Esophagus muscularis mucosa (tissue), 4 donors: Measurements from ENCODE around the gene CPNE5. TPM values are rescaled to one million over a fixed set of nuclear protein-coding genes. Genes with fewer than 3 reads are reported as not detected.

Experiments
- DNase-seq: peaks from one replicate; pipeline ENCODE4 v3.0.0-alpha.2; 2017; ENCODE audit errors: extremely low spot score
- H3K27ac ChIP-seq, 4 donors: fragments of 200-600 bp; sonication (generic); replicated peaks in 1 of 4; 1 replicate in 3 of 4; 2 replicates in 1 of 4; pipeline ENCODE4 v1.5.1; 2016 to 2019; ENCODE audit warnings: mild to moderate bottlenecking in 1 of 4
- H3K27me3 ChIP-seq, 4 donors: fragments of 200-600 bp; sonication (generic); one replicate each; pipeline versions ENCODE4 v1.5.1 to v1.6.0; 2016 to 2019
- H3K36me3 ChIP-seq, 4 donors: fragments of 200-600 bp; sonication (generic); one replicate each; pipeline ENCODE4 v1.5.1; 2016 to 2019
- H3K4me1 ChIP-seq, 4 donors: fragments of 200-600 bp; sonication (generic); one replicate each; pipeline ENCODE4 v1.5.1; 2016 to 2019
- H3K4me3 ChIP-seq, 4 donors: fragments of 200-600 bp; sonication (generic); 1 replicate in 2 of 4; 2 replicates in 2 of 4; pipeline ENCODE4 v1.5.1; 2016 to 2019; ENCODE audit warnings: mild to moderate bottlenecking in 4 of 4, moderate library complexity in 1 of 4
- H3K9me3 ChIP-seq, 4 donors: fragments of 200-600 bp; sonication (generic); 1 replicate in 3 of 4; 2 replicates in 1 of 4; pipeline ENCODE4 v1.5.1; 2016 to 2019
- CTCF ChIP-seq, 3 experiments: fragments of 200-600 bp in 2 of 3; fragments of 450-650 bp in 1 of 3; sonication (generic) in 2 of 3; IDR thresholded peaks; one replicate each; pipeline ENCODE4 v1.5.1; 2017 to 2019; ENCODE audit warnings: antibody characterized with exemption in 3 of 3, mild to moderate bottlenecking in 2 of 3, moderate library complexity in 1 of 3
- EP300 ChIP-seq: sonication (generic); formaldehyde crosslinking; IDR thresholded peaks from one replicate; pipeline ENCODE4 v1.6.1; 2017; ENCODE audit warnings: antibody characterized with exemption
- POLR2A ChIP-seq: fragments of 450-650 bp; IDR thresholded peaks from one replicate; pipeline ENCODE4 v1.6.1; 2017; ENCODE audit warnings: antibody characterized with exemption, moderate library complexity, mild to moderate bottlenecking, low read depth
- POLR2AphosphoS5 ChIP-seq, 2 donors: sonication (generic); formaldehyde crosslinking; IDR thresholded peaks; one replicate each; pipeline ENCODE4 v1.6.1; 2017; ENCODE audit warnings: antibody characterized with exemption in 2 of 2
- WGBS: methylation state at CpG from one replicate; pipeline ENCODE4 v1.1.5; 2018; 5-methylcytosine and 5-hydroxymethylcytosine counted together
- intact Hi-C: fragments of 100-400 bp; cut with DNase I; formaldehyde crosslinking; loops from one replicate; pipeline ENCODE4 v1.15.1; 2023
- total RNA-seq, 4 donors: library from RNA; depleted of rRNA; stranded (reverse); fragments of >200 nt; gene quantifications; one replicate each; pipeline versions ENCODE4 v1.1.0 to v1.2.1, GENCODE V29; 2016

CPNE5 gene
- total RNA-seq, 4 donors from 2014 or later: 2.1 to 4.6 (median 2.6) TPM

GRCh38 chr6:36780442-36781177, 58.6 kb downstream of the CPNE5 start:
- WGBS: 70% methylated on average over 11 of the region's 11 CpGs
- intact Hi-C loops: no loop called here
- Histone ChIP-seq H3K4me3 (no peak overlapping the region), H3K9me3 (no peaks in the 10 kb centered on the region), H3K36me3 (no peaks in the 10 kb centered on the region), H3K27ac (no peak overlapping the region), H3K27me3 (peaks cover 0 to 15% (median 0%) of the 10 kb centered on the region in 4 donors), H3K4me1 (no peaks in the 10 kb centered on the region)
- TF ChIP-seq EP300 (no peak), POLR2A (no peak), CTCF (IDR thresholded peaks at IDR 0.05) (no peak)
- DNase-seq: no peak

GRCh38 chr6:36779227-36779626, 60.0 kb downstream of the CPNE5 start:
- Histone ChIP-seq H3K36me3 (no peaks in the 10 kb centered on the region), H3K4me1 (no peaks in the 10 kb centered on the region), H3K4me3 (no peak overlapping the region), H3K9me3 (no peaks in the 10 kb centered on the region), H3K27ac (no peak overlapping the region), H3K27me3 (peaks cover 0 to 15% (median 0%) of the 10 kb centered on the region in 4 donors)
- no peak for TF ChIP-seq POLR2AphosphoS5 (IDR thresholded peaks at IDR 0.05)
- no peak for TF ChIP-seq CTCF (IDR thresholded peaks at IDR 0.05)
- intact Hi-C loops: loop anchor here (10.0 kb wide), 1 partner anchor 426 kb away; no protein-coding TSS in a partner anchor
- DNase-seq: no peak
- WGBS: 86% methylated on average over 4 of the region's 5 CpGs

GRCh38 chr6:36777801-36778200, 61.4 kb downstream of the CPNE5 start:
- no peaks in the 10 kb centered on the region for H3K36me3 ChIP-seq
- no peak overlapping the region for H3K27ac ChIP-seq
- no peaks in the 10 kb centered on the region for H3K4me1 ChIP-seq
- WGBS: 56% methylated on average over 5 of the region's 5 CpGs
- intact Hi-C loops: loop anchor here (10.0 kb wide), 1 partner anchor 427 kb away; no protein-coding TSS in a partner anchor
- DNase-seq: no peak
- no peak overlapping the region for H3K4me3 ChIP-seq
- H3K9me3 ChIP-seq: no peaks in the 10 kb centered on the region
- peaks cover 0 to 15% (median 0%) of the 10 kb centered on the region in 4 donors for H3K27me3 ChIP-seq
- TF ChIP-seq EP300 (no peak), POLR2AphosphoS5 (IDR thresholded peaks at IDR 0.05) (no peak), POLR2A (no peak), CTCF (IDR thresholded peaks at IDR 0.05) (no peak)

- no peak for DNase-seq
- Histone ChIP-seq H3K4me3 (no peak overlapping the region), H3K27me3 (peaks cover 0 to 15% (median 0%) of the 10 kb centered on the region in 4 donors), H3K27ac (no peak overlapping the region), H3K4me1 (no peaks in the 10 kb centered on the region), H3K36me3 (no peaks in the 10 kb centered on the region), H3K9me3 (no peaks in the 10 kb centered on the region)
- TF ChIP-seq EP300 (no peak), POLR2A (no peak), CTCF (IDR thresholded peaks at IDR 0.05) (no peak), POLR2AphosphoS5 (IDR thresholded peaks at IDR 0.05) (no peak)
- intact Hi-C loops: loop anchor here (10.0 kb wide), 1 partner anchor 429 kb away; no protein-coding TSS in a partner anchor
- WGBS: 89% methylated on average over 5 of the region's 5 CpGs
These were observed 63.1 kb downstream of the CPNE5 start for GRCh38 chr6:36776167-36776566.
